Measurements from ENCODE around the gene HMX1.

The HMX1 gene

GRCh38 chr4:8892556-8893226 is 21.1 kb upstream of the HMX1 start:
- no peak for DNase-seq (ENCODE audit: low read depth)

GRCh38 chr4:8891646-8892555 is 20.3 kb upstream of the HMX1 start:
- no peak for DNase-seq (ENCODE audit: low read depth)

- no peak for DNase-seq (ENCODE audit: low read depth)
Measured at GRCh38 chr4:8891255-8891645, 19.6 kb upstream of the HMX1 start.

- DNase-seq (ENCODE audit: low read depth) = no peak
Measured at GRCh38 chr4:8888856-8889255, 17.2 kb upstream of the HMX1 start.

GRCh38 chr4:8886612-8887406 is 15.2 kb upstream of the HMX1 start:
- no peak for DNase-seq (ENCODE audit: low read depth)

- DNase-seq (ENCODE audit: low read depth) = no peak
Measured at GRCh38 chr4:8882239-8882638, 10.6 kb upstream of the HMX1 start.

- no peak for DNase-seq (ENCODE audit: low read depth)
Measured at GRCh38 chr4:8880851-8881250, 9.2 kb upstream of the HMX1 start.

- no peak for DNase-seq (ENCODE audit: low read depth)
Measured at GRCh38 chr4:8879574-8879973, 7.9 kb upstream of the HMX1 start.

GRCh38 chr4:8878421-8878820 is 6.8 kb upstream of the HMX1 start:
- no peak for DNase-seq (ENCODE audit: low read depth)

GRCh38 chr4:8877780-8878040 is 6.1 kb upstream of the HMX1 start:
- DNase-seq (ENCODE audit: low read depth) = no peak

- no peak for DNase-seq (ENCODE audit: low read depth)
Measured at GRCh38 chr4:8876982-8877779, 5.5 kb upstream of the HMX1 start.

- DNase-seq (ENCODE audit: low read depth) = no peak
Measured at GRCh38 chr4:8874896-8875680, 3.4 kb upstream of the HMX1 start.

- no peak for DNase-seq (ENCODE audit: low read depth)
Measured at GRCh38 chr4:8874003-8874895, 2.6 kb upstream of the HMX1 start.

- DNase-seq (ENCODE audit: low read depth) = no peak
Measured at GRCh38 chr4:8872402-8873291, 1.0 kb upstream of the HMX1 start.

- DNase-seq (ENCODE audit: low read depth) = no peak
Measured at GRCh38 chr4:8870647-8871416, 807 bp downstream of the HMX1 start.

- no peak for DNase-seq (ENCODE audit: low read depth)
Measured at GRCh38 chr4:8869898-8870646, 1.6 kb downstream of the HMX1 start.
